ENCODE data around the gene IL17C. TPM values are rescaled to one million over a fixed set of nuclear protein-coding genes. Genes with fewer than 3 reads are reported as not detected.

Gene IL17C
- total RNA-seq, 4 donors from 2014 or later, result not detected

GRCh38 chr16:88622866-88623265, 15.5 kb upstream of the IL17C start:
- H3K27me3 ChIP-seq, result no peaks in the 10 kb centered on the region
- H3K9me3 ChIP-seq, result no peaks in the 10 kb centered on the region
- no peak overlapping the region for H3K4me3 ChIP-seq
- 91% methylated on average over 6 of the region's 29 CpGs; no CpG with 5 or more reads in 1 of the 2 donors for WGBS, 2 donors (ENCODE audit: low coverage in 1 of 2)
- TF ChIP-seq POLR2AphosphoS5 (IDR thresholded peaks at IDR 0.05) (no peak), POLR2A (IDR thresholded peaks at IDR 0.05) (no peak)
- TF ChIP-seq, protein P1, sequence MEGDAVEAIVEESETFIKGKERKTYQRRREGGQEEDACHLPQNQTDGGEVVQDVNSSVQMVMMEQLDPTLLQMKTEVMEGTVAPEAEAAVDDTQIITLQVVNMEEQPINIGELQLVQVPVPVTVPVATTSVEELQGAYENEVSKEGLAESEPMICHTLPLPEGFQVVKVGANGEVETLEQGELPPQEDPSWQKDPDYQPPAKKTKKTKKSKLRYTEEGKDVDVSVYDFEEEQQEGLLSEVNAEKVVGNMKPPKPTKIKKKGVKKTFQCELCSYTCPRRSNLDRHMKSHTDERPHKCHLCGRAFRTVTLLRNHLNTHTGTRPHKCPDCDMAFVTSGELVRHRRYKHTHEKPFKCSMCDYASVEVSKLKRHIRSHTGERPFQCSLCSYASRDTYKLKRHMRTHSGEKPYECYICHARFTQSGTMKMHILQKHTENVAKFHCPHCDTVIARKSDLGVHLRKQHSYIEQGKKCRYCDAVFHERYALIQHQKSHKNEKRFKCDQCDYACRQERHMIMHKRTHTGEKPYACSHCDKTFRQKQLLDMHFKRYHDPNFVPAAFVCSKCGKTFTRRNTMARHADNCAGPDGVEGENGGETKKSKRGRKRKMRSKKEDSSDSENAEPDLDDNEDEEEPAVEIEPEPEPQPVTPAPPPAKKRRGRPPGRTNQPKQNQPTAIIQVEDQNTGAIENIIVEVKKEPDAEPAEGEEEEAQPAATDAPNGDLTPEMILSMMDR (IDR thresholded peaks at IDR 0.05), result no peak
- no peak for ATAC-seq
- H3K4me1 ChIP-seq, result no peaks in the 10 kb centered on the region
- no peak overlapping the region for H3K27ac ChIP-seq
- peaks cover 0 to 94% of the 10 kb centered on the region in 2 donors for H3K36me3 ChIP-seq

GRCh38 chr16:88623858-88624257, 14.5 kb upstream of the IL17C start:
- H3K27me3 ChIP-seq, result no peaks in the 10 kb centered on the region
- H3K36me3 ChIP-seq, result peaks cover 0 to 94% of the 10 kb centered on the region in 2 donors
- H3K27ac ChIP-seq, result no peak overlapping the region
- WGBS, 2 donors (ENCODE audit: low coverage in 1 of 2), result 94% methylated on average over 8 of the region's 13 CpGs; no CpG with 5 or more reads in 1 of the 2 donors
- TF ChIP-seq EP300 (IDR thresholded peaks at IDR 0.05) (no peak), POLR2AphosphoS5 (IDR thresholded peaks at IDR 0.05) (no peak), POLR2A (IDR thresholded peaks at IDR 0.05) (no peak)
- TF ChIP-seq, protein P1 (IDR thresholded peaks at IDR 0.05), result no peak
- H3K9me3 ChIP-seq, result no peaks in the 10 kb centered on the region
- no peaks in the 10 kb centered on the region for H3K4me1 ChIP-seq
- H3K4me3 ChIP-seq, result no peak overlapping the region
- ATAC-seq, result no peak

DNA sequence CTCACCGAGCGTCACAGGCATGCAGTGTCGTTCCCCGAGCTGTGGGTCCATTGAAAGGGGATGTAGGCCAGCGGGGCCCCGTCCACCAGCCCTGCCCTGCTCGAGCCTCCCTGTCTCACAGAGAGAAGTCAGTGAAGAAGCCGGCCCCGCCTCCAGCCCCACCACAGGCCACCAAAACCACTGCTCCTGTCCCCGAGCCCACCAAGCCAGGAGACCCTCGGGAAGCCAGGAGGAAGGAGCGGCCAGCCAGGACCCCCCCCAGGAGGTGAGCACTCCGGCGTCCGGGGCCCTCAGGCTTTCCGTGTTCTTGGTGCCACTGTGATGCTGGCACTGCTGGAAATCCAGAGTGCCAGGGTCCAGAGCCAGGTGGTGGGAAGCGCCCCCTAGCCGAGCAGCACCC, 13.9 kb upstream of the IL17C start:
- H3K36me3 ChIP-seq, result peaks cover 0 to 94% of the 10 kb centered on the region in 2 donors
- H3K9me3 ChIP-seq, result no peaks in the 10 kb centered on the region
- TF ChIP-seq, protein P1 (IDR thresholded peaks at IDR 0.05), result no peak
- no peak for TF ChIP-seq EP300 (IDR thresholded peaks at IDR 0.05)
- TF ChIP-seq POLR2A (IDR thresholded peaks at IDR 0.05), result no peak
- TF ChIP-seq POLR2AphosphoS5 (IDR thresholded peaks at IDR 0.05), result no peak
- 80% methylated on average over 1 of the region's 18 CpGs; no CpG with 5 or more reads in 1 of the 2 donors for WGBS, 2 donors (ENCODE audit: low coverage in 1 of 2)
- no peaks in the 10 kb centered on the region for H3K4me1 ChIP-seq
- no peak overlapping the region for H3K4me3 ChIP-seq
- no peaks in the 10 kb centered on the region for H3K27me3 ChIP-seq
- H3K27ac ChIP-seq, result no peak overlapping the region
- no peak for ATAC-seq

DNA sequence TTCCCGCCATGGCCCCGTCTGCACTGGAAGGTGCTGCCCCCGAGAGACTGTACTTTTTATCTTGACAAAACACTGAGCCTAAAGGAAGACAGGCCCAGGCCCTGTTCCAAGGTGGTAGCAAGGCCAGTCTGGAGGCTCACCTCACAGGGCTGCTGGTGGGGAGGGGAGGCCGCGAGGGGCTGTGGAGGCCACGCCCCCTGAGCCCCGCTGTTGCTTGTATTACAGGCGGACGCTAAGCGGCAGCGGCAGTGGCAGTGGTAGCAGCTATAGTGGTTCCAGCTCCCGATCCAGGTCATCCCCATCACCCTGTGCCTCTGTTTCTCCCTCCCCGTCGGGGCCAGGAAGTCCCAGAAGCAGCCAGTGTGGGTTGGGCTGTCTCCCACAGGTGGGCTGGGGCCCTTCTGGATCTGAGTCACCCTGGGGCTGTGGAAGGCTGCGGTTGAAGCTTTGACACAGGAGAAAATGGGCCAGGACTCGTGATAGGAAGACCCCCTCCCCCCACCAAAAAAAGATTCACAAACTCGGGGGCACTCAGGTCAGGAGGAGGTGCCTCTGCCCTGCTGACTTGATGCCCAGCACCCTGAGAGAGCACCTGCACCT, 13.3 kb upstream of the IL17C start:
- TF ChIP-seq, protein P1 (IDR thresholded peaks at IDR 0.05), result no peak
- TF ChIP-seq EP300 (IDR thresholded peaks at IDR 0.05) (no peak), POLR2A (IDR thresholded peaks at IDR 0.05) (no peak), POLR2AphosphoS5 (IDR thresholded peaks at IDR 0.05) (no peak)
- no CpG with 5 or more reads among the region's 17 CpGs for WGBS, 2 donors (ENCODE audit: low coverage in 1 of 2)
- Histone ChIP-seq H3K4me1 (no peaks in the 10 kb centered on the region), H3K27ac (no peak overlapping the region), H3K4me3 (no peak overlapping the region), H3K27me3 (no peaks in the 10 kb centered on the region), H3K36me3 (peaks cover 0 to 94% of the 10 kb centered on the region in 2 donors), H3K9me3 (no peaks in the 10 kb centered on the region)
- ATAC-seq, result no peak

- H3K9me3 ChIP-seq, result no peaks in the 10 kb centered on the region
- peaks cover 0 to 100% of the 10 kb centered on the region in 2 donors for H3K36me3 ChIP-seq
- TF ChIP-seq EP300 (IDR thresholded peaks at IDR 0.05), result no peak
- no peak for TF ChIP-seq POLR2AphosphoS5 (IDR thresholded peaks at IDR 0.05)
- TF ChIP-seq, protein P1 (IDR thresholded peaks at IDR 0.05), result no peak
- TF ChIP-seq POLR2A (IDR thresholded peaks at IDR 0.05), result no peak
- 88 to 91% methylated on average over 6 to 9 of the region's 9 CpGs for WGBS, 2 donors (ENCODE audit: low coverage in 1 of 2)
- no peaks in the 10 kb centered on the region for H3K27me3 ChIP-seq
- H3K4me3 ChIP-seq, result no peak overlapping the region
- ATAC-seq, result no peak
- no peak overlapping the region for H3K27ac ChIP-seq
- no peaks in the 10 kb centered on the region for H3K4me1 ChIP-seq
Observed at GRCh38 chr16:88626646-88627045, 11.7 kb upstream of the IL17C start.
